Body of pancreas (tissue), 4 donors: ENCODE data around the gene WDR5. TPM values are rescaled to one million over a fixed set of nuclear protein-coding genes. Genes with fewer than 3 reads are reported as not detected.

ENCODE experiments used
- ATAC-seq: fragments of 150-250 bp; one replicate; pipeline ENCODE4 v1.9.1; 2016
- DNase-seq, 4 donors: peaks; one replicate each; pipeline ENCODE4 v3.0.0-alpha.2; 2019
- H3K27ac ChIP-seq, 4 donors: fragments of 200-600 bp; sonication (generic); 1 replicate in 3 of 4; 2 replicates in 1 of 4; pipeline versions ENCODE4 v1.5.1 to v1.6.1; 2016 to 2019; ENCODE audit warnings: mild to moderate bottlenecking in 1 of 4, mixed read lengths in 1 of 4, moderate library complexity in 1 of 4
- H3K27me3 ChIP-seq, 2 donors: fragments of 200-600 bp; sonication (generic); one replicate each; pipeline ENCODE4 v1.6.0; 2016; ENCODE audit warnings: mild to moderate bottlenecking in 1 of 2
- H3K36me3 ChIP-seq, 2 donors: fragments of 200-600 bp; sonication (generic); replicated peaks in 1 of 2; 2 replicates each; pipeline ENCODE4 v1.5.1; 2016; ENCODE audit warnings: low read depth in 2 of 2; ENCODE audit not compliant: insufficient read depth in 1 of 2
- H3K4me1 ChIP-seq: fragments of 200-600 bp; sonication (generic); one replicate; pipeline ENCODE4 v1.6.0; 2016
- H3K4me3 ChIP-seq, 2 donors: fragments of 200-600 bp; sonication (generic); 1 replicate in 1 of 2; 2 replicates in 1 of 2; pipeline ENCODE4 v1.5.1; 2016 to 2019
- H3K9me3 ChIP-seq, 3 donors: fragments of 200-600 bp; sonication (generic); 1 replicate in 2 of 3; 2 replicates in 1 of 3; pipeline ENCODE4 v1.5.1; 2016
- POLR2A ChIP-seq, 3 donors: fragments of 450-650 bp; IDR thresholded peaks; one replicate each; pipeline ENCODE4 v1.6.1; 2016; ENCODE audit warnings: antibody characterized with exemption in 3 of 3, mild to moderate bottlenecking in 2 of 3
- WGBS, 2 donors: methylation state at CpG; one replicate each; pipeline ENCODE4 v1.1.5; 2017; 5-methylcytosine and 5-hydroxymethylcytosine counted together
- intact Hi-C: fragments of 100-400 bp; cut with DNase I; formaldehyde crosslinking; loops from one replicate; pipeline ENCODE4 v1.15.1; 2023
- total RNA-seq, 2 donors: library from RNA; depleted of rRNA; stranded (reverse); fragments of >200 nt; gene quantifications; one replicate each; pipeline ENCODE4 v1.1.0, GENCODE V29; 2016
- TF ChIP-seq, protein P1 (sequence below), 7 experiments: fragments of 450-650 bp in 4 of 7; fragments of 200-600 bp in 3 of 7; sonication (generic) in 3 of 7; IDR thresholded peaks; one replicate each; pipeline ENCODE4 v1.5.1; 2016 to 2019; ENCODE audit warnings: antibody characterized with exemption in 7 of 7

Gene WDR5
- total RNA-seq, 2 donors from 2014 or later = 12.5 to 19.1 TPM

DNA sequence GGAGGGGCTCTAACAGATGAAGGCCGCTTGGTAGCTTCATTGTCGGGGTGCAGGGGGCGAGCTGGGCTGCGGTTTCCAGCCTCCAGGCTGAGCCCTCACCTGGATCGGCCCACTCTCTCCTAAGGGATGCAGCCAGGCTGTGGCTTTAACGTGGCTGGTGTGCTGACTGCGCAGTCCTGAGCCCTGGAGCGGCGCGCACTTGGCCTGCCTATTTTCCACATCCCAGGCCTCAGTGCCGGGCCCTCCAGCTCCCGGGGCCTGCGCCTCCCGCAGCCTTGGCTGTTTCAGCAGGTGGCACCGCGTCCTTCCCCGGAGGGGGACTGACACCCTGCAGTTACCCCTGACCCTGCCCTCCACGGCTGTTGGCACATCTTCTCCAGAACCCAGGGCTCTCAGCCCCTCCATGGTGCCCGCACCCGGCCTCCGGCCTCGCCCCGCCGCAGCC is 27.1 kb downstream of the WDR5 start:
- ATAC-seq = no peak
- intact Hi-C loops = no loop called here

GRCh38 chr9:134163371-134164196 is 27.7 kb downstream of the WDR5 start:
- no peaks in the 10 kb centered on the region for H3K27me3 ChIP-seq
- TF ChIP-seq, protein P1, sequence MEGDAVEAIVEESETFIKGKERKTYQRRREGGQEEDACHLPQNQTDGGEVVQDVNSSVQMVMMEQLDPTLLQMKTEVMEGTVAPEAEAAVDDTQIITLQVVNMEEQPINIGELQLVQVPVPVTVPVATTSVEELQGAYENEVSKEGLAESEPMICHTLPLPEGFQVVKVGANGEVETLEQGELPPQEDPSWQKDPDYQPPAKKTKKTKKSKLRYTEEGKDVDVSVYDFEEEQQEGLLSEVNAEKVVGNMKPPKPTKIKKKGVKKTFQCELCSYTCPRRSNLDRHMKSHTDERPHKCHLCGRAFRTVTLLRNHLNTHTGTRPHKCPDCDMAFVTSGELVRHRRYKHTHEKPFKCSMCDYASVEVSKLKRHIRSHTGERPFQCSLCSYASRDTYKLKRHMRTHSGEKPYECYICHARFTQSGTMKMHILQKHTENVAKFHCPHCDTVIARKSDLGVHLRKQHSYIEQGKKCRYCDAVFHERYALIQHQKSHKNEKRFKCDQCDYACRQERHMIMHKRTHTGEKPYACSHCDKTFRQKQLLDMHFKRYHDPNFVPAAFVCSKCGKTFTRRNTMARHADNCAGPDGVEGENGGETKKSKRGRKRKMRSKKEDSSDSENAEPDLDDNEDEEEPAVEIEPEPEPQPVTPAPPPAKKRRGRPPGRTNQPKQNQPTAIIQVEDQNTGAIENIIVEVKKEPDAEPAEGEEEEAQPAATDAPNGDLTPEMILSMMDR (IDR thresholded peaks at IDR 0.05) = peak in 6 of 7 experiments; percentile 17 to 56 (median 46)
- peak in 1 of 3 donors; percentile 31 for TF ChIP-seq POLR2A (IDR thresholded peaks at IDR 0.05)
- H3K4me1 ChIP-seq = no peaks in the 10 kb centered on the region
- peaks cover 0 to 2% of the 10 kb centered on the region in 2 donors for H3K36me3 ChIP-seq
- ATAC-seq (peak; percentile 7), DNase-seq (peak; percentile 61 to 68 (median 65))
- peak overlapping the region in 1 of 4 donors; percentile 58 for H3K27ac ChIP-seq
- WGBS, 2 donors = 2 to 3% methylated on average over 36 to 80 of the region's 80 CpGs
- no peaks in the 10 kb centered on the region for H3K9me3 ChIP-seq
- no peak overlapping the region for H3K4me3 ChIP-seq
- intact Hi-C loops = no loop called here

More for the DNA sequence above, 27.1 kb downstream of the WDR5 start:
- Histone ChIP-seq H3K9me3 (no peaks in the 10 kb centered on the region), H3K4me3 (no peak overlapping the region), H3K36me3 (peaks cover 0 to 7% of the 10 kb centered on the region in 2 donors), H3K4me1 (no peaks in the 10 kb centered on the region), H3K27me3 (no peaks in the 10 kb centered on the region), H3K27ac (peak overlapping the region in 1 of 4 donors; percentile 58)
- WGBS, 2 donors = 47 to 97% methylated on average over 5 to 23 of the region's 24 CpGs
- TF ChIP-seq, protein P1 (IDR thresholded peaks at IDR 0.05) = no peak
- no peak for TF ChIP-seq POLR2A (IDR thresholded peaks at IDR 0.05)
- DNase-seq = no peak

DNA sequence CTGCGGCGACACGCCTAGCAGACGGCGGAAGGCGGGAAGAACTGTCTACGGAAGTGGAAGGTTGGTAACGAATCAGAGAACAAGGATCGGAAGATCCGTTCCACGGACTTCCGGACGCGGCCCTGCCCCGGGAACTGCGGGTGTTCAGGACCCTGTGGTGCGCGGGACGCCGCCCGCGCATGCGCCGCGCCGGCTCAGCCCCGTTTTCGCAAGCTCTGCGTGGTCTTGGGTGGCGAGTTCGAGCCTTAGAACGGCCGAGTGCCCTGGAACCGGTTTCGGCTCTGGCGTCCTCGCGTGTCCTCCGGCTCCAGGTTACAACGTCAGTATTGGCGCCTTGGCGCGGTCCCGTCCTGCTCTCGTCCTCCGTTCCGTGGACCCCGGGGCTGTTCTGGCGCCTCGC is 29.0 kb downstream of the WDR5 start:
- intact Hi-C loops = no loop called here
- no peak overlapping the region for H3K27ac ChIP-seq
- H3K27me3 ChIP-seq = no peaks in the 10 kb centered on the region
- DNase-seq (no peak), ATAC-seq (no peak)
- WGBS, 2 donors = 0 to 1% methylated on average over 14 to 50 of the region's 50 CpGs
- H3K36me3 ChIP-seq = no peaks in the 10 kb centered on the region
- H3K4me3 ChIP-seq = no peak overlapping the region
- no peaks in the 10 kb centered on the region for H3K9me3 ChIP-seq
- H3K4me1 ChIP-seq = peaks cover 6% of the 10 kb centered on the region
- no peak for TF ChIP-seq POLR2A (IDR thresholded peaks at IDR 0.05)
- TF ChIP-seq, protein P1 (IDR thresholded peaks at IDR 0.05) = no peak

DNA sequence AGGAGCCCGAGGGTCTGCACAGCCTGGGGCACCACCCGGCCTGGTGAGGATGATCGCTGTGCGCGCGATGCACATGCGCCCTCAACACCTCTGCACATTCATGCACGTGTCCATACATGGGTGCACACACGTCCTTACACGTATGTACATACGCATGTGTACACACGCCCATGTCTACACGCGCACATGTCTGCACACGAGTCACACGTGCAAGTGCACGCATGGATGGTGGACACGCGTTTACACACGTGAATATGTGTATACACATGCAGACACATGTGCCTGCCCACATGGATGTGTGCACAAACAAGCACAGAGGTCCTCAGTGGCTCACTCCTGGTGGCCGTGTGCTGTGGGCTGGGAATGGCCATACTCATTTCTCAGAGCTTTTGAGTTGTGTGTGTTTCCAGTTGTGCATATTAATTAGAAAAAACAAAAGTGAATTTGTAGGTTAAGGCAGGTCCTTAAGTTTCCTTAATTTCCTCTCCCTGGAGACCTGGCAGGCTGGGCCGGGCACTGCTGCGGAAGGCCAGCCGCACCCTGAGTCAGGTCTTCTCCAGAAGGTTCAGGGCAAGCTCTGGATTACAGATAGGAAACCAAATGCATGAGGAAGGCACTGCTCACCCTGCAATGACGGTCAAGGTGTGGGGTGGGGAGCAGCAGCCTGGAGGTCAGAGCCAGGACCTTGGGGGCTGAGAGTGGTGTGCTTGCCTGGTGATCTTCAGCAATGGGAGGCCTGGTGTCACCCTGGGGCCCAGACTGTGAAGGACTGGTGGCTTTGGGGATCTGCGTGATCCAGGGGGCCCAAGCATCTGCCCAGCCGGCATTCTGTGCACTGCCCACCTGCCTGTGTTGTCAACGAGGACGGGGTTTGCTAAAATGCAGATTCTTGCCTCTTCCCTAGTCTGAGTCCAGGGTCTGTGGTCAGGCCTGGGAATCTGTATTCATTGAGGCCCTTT is 29.8 kb downstream of the WDR5 start:
- ATAC-seq = no peak

More for the DNA sequence above, 29.8 kb downstream of the WDR5 start:
- Histone ChIP-seq H3K36me3 (no peaks in the 10 kb centered on the region), H3K27me3 (no peaks in the 10 kb centered on the region), H3K9me3 (no peaks in the 10 kb centered on the region), H3K27ac (no peak overlapping the region), H3K4me1 (peaks cover 6% of the 10 kb centered on the region), H3K4me3 (no peak overlapping the region)
- TF ChIP-seq, protein P1 (IDR thresholded peaks at IDR 0.05) = no peak
- TF ChIP-seq POLR2A (IDR thresholded peaks at IDR 0.05) = no peak
- WGBS, 2 donors = 38 to 89% methylated on average over 5 to 29 of the region's 29 CpGs
- intact Hi-C loops = no loop called here
- DNase-seq = peak; percentile 41 to 53 (median 48)
